SK-N-SH treated with all-trans-retinoic acid at 6 μM for 48 hours (cell line): Measurements from ENCODE around the gene GAS5.

Experiments used
- ATAC-seq: fragments of 200-7000 bp; cut with Tn5 transposase; 3 replicates; pipeline ENCODE4 v1.9.1; 2020; ENCODE audit warnings: mild to moderate bottlenecking, moderate library complexity
- ARNTL ChIP-seq: fragments of 450-650 bp; formaldehyde crosslinking; IDR thresholded peaks from 2 replicates; pipeline ENCODE4 v1.5.0; 2020; ENCODE audit warnings: low read depth, mild to moderate bottlenecking, moderate library complexity, borderline replicate concordance
- BACH2 ChIP-seq: fragments of 250-450 bp; sonication (Bioruptor Pico); IDR thresholded peaks from 2 replicates; pipeline ENCODE4 v1.9.0; 2021; ENCODE audit warnings: mild to moderate bottlenecking, borderline replicate concordance
- CREB5 ChIP-seq: fragments of 250-450 bp; sonication (Bioruptor Pico); IDR thresholded peaks from 2 replicates; pipeline ENCODE4 v1.5.1; 2020; ENCODE audit warnings: low read depth, mild to moderate bottlenecking, moderate library complexity
- CSDC2 ChIP-seq: fragments of 250-450 bp; sonication (Bioruptor Pico); IDR thresholded peaks from 2 replicates; pipeline ENCODE4 v1.5.0; 2020; ENCODE audit warnings: mild to moderate bottlenecking, moderate library complexity
- GLIS3 ChIP-seq: fragments of 250-450 bp; sonication (Bioruptor Pico); IDR thresholded peaks from 2 replicates; pipeline ENCODE4 v1.5.0; 2020; ENCODE audit warnings: mild to moderate bottlenecking, moderate library complexity
- ISL1 ChIP-seq: fragments of 250-450 bp; sonication (Bioruptor Pico); IDR thresholded peaks from 2 replicates; pipeline ENCODE4 v2.1.2; 2022; ENCODE audit warnings: mild to moderate bottlenecking, moderate library complexity
- OSR1 ChIP-seq: fragments of 250-450 bp; sonication (Bioruptor Pico); IDR thresholded peaks from 2 replicates; pipeline ENCODE4 v1.8.0; 2022; ENCODE audit warnings: moderate library complexity, mild to moderate bottlenecking, inconsistent platforms
- PPARA ChIP-seq: fragments of 250-450 bp; sonication (Bioruptor Pico); IDR thresholded peaks from 2 replicates; pipeline ENCODE4 v1.5.0; 2020; ENCODE audit warnings: mild to moderate bottlenecking, borderline replicate concordance
- RARB ChIP-seq: fragments of 250-450 bp; sonication (Bioruptor Pico); IDR thresholded peaks from 2 replicates; pipeline ENCODE4 v1.8.0; 2021; ENCODE audit warnings: mild to moderate bottlenecking, moderate library complexity
- TOX ChIP-seq: fragments of 250-450 bp; sonication (Bioruptor Pico); IDR thresholded peaks from 2 replicates; pipeline ENCODE4 v1.8.0; 2021; ENCODE audit warnings: mild to moderate bottlenecking, moderate library complexity, borderline replicate concordance
- ZC3H10 ChIP-seq: fragments of 250-450 bp; sonication (Bioruptor Pico); IDR thresholded peaks from 2 replicates; pipeline ENCODE4 v1.5.1; 2021; ENCODE audit warnings: mild to moderate bottlenecking, moderate library complexity
- ZFP3 ChIP-seq: fragments of 250-450 bp; sonication (Bioruptor Pico); IDR thresholded peaks from 2 replicates; pipeline ENCODE4 v1.5.0; 2020; ENCODE audit warnings: mild to moderate bottlenecking, moderate library complexity
- ZFP30 ChIP-seq: fragments of 450-650 bp; formaldehyde crosslinking; IDR thresholded peaks from 2 replicates; pipeline ENCODE4 v1.5.0; 2022; ENCODE audit warnings: mild to moderate bottlenecking, moderate library complexity
- ZNF565 ChIP-seq: fragments of 450-650 bp; formaldehyde crosslinking; conservative IDR thresholded peaks from 2 replicates; pipeline ENCODE4 v1.5.0; 2020; ENCODE audit warnings: low read depth, mild to moderate bottlenecking, moderate library complexity
- ZNF70 ChIP-seq: fragments of 450-650 bp; formaldehyde crosslinking; IDR thresholded peaks from 2 replicates; pipeline ENCODE4 v1.5.0; 2020; ENCODE audit warnings: mild to moderate bottlenecking, moderate library complexity
- ZNF8 ChIP-seq: fragments of 450-650 bp; formaldehyde crosslinking; IDR thresholded peaks from 2 replicates; pipeline ENCODE4 v1.5.0; 2020; ENCODE audit warnings: mild to moderate bottlenecking, moderate library complexity
- TF ChIP-seq, protein P1 (sequence below): fragments of 250-450 bp; sonication (Bioruptor Pico); IDR thresholded peaks from 2 replicates; pipeline ENCODE4 v1.5.0; 2020; ENCODE audit warnings: mild to moderate bottlenecking, moderate library complexity
- TF ChIP-seq, protein P2 (sequence below): fragments of 250-450 bp; sonication (Bioruptor Pico); IDR thresholded peaks from 2 replicates; pipeline ENCODE4 v1.8.0; 2020; ENCODE audit warnings: mild to moderate bottlenecking, moderate library complexity, borderline replicate concordance
- TF ChIP-seq, protein P3 (sequence below): fragments of 250-450 bp; sonication (Bioruptor Pico); IDR thresholded peaks from 2 replicates; pipeline ENCODE4 v1.8.0; 2021; ENCODE audit warnings: low read depth, mild to moderate bottlenecking, moderate library complexity, borderline replicate concordance
- TF ChIP-seq, protein P4 (sequence below): fragments of 250-450 bp; sonication (Bioruptor Pico); IDR thresholded peaks from 2 replicates; pipeline ENCODE4 v1.5.1; 2021; ENCODE audit warnings: mild to moderate bottlenecking, moderate library complexity

GAS5 gene

DNA sequence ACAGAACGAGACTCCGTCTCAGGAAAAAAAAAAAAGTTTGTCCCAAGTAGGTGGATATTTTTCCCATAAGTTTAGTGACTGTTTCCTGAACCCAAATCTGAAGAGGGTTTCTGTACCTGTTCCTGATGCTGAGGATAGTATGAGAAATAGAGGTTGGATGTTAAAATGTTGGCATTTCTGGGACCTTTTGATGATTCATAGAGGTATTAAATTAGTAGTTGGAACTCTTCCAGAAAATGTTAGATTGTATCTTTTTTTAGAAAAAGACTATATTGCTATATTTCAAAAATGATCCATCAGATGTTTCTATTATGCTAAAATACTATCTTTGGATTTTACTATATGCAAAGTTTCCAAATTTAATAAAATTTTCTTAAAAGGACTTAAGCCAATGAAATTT, 40.2 kb downstream of the GAS5 start:
- no peak for ATAC-seq
- TF ChIP-seq BACH2 (CRISPR knock-in tag) (no peak), ZFP30 (CRISPR knock-in tag) (no peak), CREB5 (CRISPR knock-in tag) (no peak)

DNA sequence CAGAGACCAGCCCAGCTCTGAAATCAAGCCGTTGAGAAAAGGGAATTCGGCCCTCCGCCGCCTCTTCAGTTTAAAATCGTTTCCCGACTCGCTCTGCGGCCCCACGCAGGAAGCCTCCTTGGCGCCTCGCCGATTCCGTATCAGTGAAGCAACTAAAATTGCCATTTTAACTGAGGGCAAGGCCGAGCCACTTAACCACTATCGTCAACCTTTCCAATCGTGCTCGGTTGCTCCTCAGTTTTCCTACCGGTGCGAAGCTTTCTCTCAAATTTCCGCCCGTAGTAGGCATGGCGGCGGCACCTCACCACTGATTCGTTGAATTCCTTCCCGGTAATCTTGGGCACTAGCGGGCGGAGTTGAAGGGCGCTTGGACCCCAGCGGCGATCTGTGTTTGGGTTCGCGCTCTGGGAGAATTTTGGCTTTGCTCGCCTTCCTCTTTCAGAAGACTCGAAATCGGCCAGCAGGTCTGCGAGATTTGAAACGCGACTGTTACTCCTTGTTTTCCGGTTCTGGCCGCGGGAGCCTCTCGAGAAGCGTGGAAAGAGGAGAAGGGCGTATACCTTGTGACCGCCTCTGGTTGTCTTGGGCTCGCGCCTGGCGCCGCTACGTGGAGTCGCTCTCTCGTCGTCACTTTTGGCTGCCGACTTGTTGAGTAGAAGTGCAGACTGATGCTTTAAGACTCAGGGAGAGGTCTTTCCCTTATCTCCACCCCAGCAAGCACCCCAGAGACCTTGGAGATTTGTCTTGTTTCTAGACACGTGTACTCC, 43.3 kb downstream of the GAS5 start, which contains the start of the genes CENPL and DARS2:
TSS of gene CENPL (minus strand) at position 569 of the 767 bp plus-strand sequence. CDS start 13,584 bp downstream, outside the sequence.
TSS of gene DARS2 (plus strand) at position 359 of the 767 bp plus-strand sequence. CDS start 557 bp downstream, outside the sequence.
- no peak for TF ChIP-seq TOX (CRISPR knock-in tag)
- no peak for TF ChIP-seq CSDC2 (CRISPR knock-in tag)
- no peak for TF ChIP-seq ZNF8 (CRISPR knock-in tag)
- TF ChIP-seq RARB (CRISPR knock-in tag), result no peak
- TF ChIP-seq ZNF70 (CRISPR knock-in tag), result no peak
- TF ChIP-seq ZC3H10 (CRISPR knock-in tag), result no peak
- no peak for TF ChIP-seq ZFP3 (CRISPR knock-in tag)
- no peak for TF ChIP-seq GLIS3 (CRISPR knock-in tag)
- TF ChIP-seq ZNF565, result no peak
- TF ChIP-seq PPARA (CRISPR knock-in tag), result no peak
- TF ChIP-seq, protein P1, sequence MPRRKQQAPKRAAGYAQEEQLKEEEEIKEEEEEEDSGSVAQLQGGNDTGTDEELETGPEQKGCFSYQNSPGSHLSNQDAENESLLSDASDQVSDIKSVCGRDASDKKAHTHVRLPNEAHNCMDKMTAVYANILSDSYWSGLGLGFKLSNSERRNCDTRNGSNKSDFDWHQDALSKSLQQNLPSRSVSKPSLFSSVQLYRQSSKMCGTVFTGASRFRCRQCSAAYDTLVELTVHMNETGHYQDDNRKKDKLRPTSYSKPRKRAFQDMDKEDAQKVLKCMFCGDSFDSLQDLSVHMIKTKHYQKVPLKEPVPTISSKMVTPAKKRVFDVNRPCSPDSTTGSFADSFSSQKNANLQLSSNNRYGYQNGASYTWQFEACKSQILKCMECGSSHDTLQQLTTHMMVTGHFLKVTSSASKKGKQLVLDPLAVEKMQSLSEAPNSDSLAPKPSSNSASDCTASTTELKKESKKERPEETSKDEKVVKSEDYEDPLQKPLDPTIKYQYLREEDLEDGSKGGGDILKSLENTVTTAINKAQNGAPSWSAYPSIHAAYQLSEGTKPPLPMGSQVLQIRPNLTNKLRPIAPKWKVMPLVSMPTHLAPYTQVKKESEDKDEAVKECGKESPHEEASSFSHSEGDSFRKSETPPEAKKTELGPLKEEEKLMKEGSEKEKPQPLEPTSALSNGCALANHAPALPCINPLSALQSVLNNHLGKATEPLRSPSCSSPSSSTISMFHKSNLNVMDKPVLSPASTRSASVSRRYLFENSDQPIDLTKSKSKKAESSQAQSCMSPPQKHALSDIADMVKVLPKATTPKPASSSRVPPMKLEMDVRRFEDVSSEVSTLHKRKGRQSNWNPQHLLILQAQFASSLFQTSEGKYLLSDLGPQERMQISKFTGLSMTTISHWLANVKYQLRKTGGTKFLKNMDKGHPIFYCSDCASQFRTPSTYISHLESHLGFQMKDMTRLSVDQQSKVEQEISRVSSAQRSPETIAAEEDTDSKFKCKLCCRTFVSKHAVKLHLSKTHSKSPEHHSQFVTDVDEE (CRISPR knock-in tag), result no peak
- TF ChIP-seq, protein P2, sequence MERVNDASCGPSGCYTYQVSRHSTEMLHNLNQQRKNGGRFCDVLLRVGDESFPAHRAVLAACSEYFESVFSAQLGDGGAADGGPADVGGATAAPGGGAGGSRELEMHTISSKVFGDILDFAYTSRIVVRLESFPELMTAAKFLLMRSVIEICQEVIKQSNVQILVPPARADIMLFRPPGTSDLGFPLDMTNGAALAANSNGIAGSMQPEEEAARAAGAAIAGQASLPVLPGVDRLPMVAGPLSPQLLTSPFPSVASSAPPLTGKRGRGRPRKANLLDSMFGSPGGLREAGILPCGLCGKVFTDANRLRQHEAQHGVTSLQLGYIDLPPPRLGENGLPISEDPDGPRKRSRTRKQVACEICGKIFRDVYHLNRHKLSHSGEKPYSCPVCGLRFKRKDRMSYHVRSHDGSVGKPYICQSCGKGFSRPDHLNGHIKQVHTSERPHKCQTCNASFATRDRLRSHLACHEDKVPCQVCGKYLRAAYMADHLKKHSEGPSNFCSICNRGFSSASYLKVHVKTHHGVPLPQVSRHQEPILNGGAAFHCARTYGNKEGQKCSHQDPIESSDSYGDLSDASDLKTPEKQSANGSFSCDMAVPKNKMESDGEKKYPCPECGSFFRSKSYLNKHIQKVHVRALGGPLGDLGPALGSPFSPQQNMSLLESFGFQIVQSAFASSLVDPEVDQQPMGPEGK (CRISPR knock-in tag), result no peak
- TF ChIP-seq, protein P3, sequence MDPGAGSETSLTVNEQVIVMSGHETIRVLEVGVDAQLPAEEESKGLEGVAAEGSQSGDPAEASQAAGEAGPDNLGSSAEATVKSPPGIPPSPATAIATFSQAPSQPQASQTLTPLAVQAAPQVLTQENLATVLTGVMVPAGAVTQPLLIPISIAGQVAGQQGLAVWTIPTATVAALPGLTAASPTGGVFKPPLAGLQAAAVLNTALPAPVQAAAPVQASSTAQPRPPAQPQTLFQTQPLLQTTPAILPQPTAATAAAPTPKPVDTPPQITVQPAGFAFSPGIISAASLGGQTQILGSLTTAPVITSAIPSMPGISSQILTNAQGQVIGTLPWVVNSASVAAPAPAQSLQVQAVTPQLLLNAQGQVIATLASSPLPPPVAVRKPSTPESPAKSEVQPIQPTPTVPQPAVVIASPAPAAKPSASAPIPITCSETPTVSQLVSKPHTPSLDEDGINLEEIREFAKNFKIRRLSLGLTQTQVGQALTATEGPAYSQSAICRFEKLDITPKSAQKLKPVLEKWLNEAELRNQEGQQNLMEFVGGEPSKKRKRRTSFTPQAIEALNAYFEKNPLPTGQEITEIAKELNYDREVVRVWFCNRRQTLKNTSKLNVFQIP (CRISPR knock-in tag), result no peak
- TF ChIP-seq, protein P4, sequence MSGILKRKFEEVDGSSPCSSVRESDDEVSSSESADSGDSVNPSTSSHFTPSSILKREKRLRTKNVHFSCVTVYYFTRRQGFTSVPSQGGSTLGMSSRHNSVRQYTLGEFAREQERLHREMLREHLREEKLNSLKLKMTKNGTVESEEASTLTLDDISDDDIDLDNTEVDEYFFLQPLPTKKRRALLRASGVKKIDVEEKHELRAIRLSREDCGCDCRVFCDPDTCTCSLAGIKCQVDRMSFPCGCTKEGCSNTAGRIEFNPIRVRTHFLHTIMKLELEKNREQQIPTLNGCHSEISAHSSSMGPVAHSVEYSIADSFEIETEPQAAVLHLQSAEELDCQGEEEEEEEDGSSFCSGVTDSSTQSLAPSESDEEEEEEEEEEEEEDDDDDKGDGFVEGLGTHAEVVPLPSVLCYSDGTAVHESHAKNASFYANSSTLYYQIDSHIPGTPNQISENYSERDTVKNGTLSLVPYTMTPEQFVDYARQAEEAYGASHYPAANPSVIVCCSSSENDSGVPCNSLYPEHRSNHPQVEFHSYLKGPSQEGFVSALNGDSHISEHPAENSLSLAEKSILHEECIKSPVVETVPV (CRISPR knock-in tag), result no peak
- no peak for TF ChIP-seq ZFP30 (CRISPR knock-in tag)
- TF ChIP-seq BACH2 (CRISPR knock-in tag), result no peak
- no peak for TF ChIP-seq ARNTL (CRISPR knock-in tag)
- TF ChIP-seq ISL1 (CRISPR knock-in tag), result no peak
- peak; percentile 95 for ATAC-seq

DNA sequence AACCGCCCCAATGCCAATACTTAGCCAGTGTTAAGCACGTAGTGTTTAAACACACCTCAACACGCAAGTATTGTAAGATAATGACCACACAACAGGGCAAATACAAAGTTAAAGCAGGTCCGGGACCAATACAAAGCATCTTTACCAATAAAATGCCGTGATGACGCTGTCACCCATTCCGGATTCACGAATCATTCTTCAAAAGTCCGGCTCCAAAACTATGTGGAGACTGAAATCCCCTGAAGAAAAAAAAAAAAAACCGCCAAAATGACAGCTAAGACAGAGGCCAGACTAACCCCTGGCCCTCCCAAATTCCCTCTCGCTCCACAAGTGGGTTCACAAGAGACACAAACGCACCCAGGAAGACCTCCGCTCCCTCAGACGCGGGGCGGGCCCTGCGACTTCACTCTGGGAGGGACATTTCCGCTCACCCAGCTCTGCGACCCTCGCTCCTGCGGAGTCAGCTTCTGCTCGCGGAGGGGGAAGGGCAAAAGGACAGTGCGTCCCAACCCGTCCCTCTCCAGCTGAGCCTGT, 43.9 kb downstream of the GAS5 start:
- ATAC-seq, result no peak
- TF ChIP-seq, protein P2 (CRISPR knock-in tag), result no peak
- no peak for TF ChIP-seq GLIS3 (CRISPR knock-in tag)
- TF ChIP-seq ZFP3 (CRISPR knock-in tag), result no peak
- TF ChIP-seq ZFP30 (CRISPR knock-in tag), result no peak
- TF ChIP-seq ZNF70 (CRISPR knock-in tag), result no peak
- TF ChIP-seq, protein P1 (CRISPR knock-in tag), result no peak
- no peak for TF ChIP-seq OSR1 (CRISPR knock-in tag)
- no peak for TF ChIP-seq ISL1 (CRISPR knock-in tag)
- TF ChIP-seq ARNTL (CRISPR knock-in tag), result no peak
- no peak for TF ChIP-seq CSDC2 (CRISPR knock-in tag)
- TF ChIP-seq TOX (CRISPR knock-in tag), result no peak
